HCT116 (cell line): ENCODE results near the gene BCKDHB. TPM values are rescaled to one million over a fixed set of nuclear protein-coding genes. Genes with fewer than 3 reads are reported as not detected.

Experiments used
- ATAC-seq: fragments of 200-7000 bp; cut with Tn5 transposase; 2 replicates; pipeline ENCODE4 v1.9.1; 2020; ENCODE audit warnings: mild to moderate bottlenecking, moderate library complexity
- BruUV-seq: library from RNA; stranded (reverse); fragments of 400-500 nt; replicated peaks from 2 replicates; lab custom pipeline; 2021; lab: Mats Ljungman, UMichigan
- CTCF ChIA-PET: fragments of 300-600 bp; sonication (Branson Sonifier 250); formaldehyde crosslinking; loops from one replicate; lab custom pipeline; 2021; ENCODE audit warnings: antibody characterized with exemption; lab: Charles Lee
- POLR2A ChIA-PET: fragments of 300-600, 350-600 bp; sonication (Branson Sonifier 250); formaldehyde crosslinking; loops from one replicate; lab custom pipeline; 2021; ENCODE audit warnings: antibody characterized with exemption; lab: Charles Lee
- RAD21 ChIA-PET, 2 experiments: fragments of 300-600 bp; sonication (Branson Sonifier 250); formaldehyde crosslinking; loops; one replicate each; lab custom pipeline; 2023; ENCODE audit warnings: low total read pairs in 2 of 2; ENCODE audit not compliant: uncharacterized antibody in 2 of 2, unreplicated experiment in 2 of 2, low non-redundant PET in 1 of 2; lab: Charles Lee
- DNase-seq: peaks from one replicate; pipeline ENCODE4 v3.0.0-alpha.2; 2010; ENCODE audit warnings: low read depth, low spot score
- H2AFZ ChIP-seq: fragments of 200-600 bp; shearing (Covaris generic), sonication (generic); 2 replicates; pipeline ENCODE4 v1.6.1; 2017; ENCODE audit warnings: low read depth, mixed run types, mixed read lengths, antibody characterized with exemption, low read length; ENCODE audit not compliant: poor library complexity, severe bottlenecking
- H3K27ac ChIP-seq: 2 replicates; pipeline ENCODE4 v1.5.1; 2012; ENCODE audit warnings: low read depth, low read length
- H3K27me3 ChIP-seq: fragments of 200-600 bp; sonication (generic); 2 replicates; pipeline ENCODE4 v1.6.1; 2016; ENCODE audit warnings: mixed run types, low read length, mixed read lengths; ENCODE audit not compliant: insufficient read depth
- H3K36me3 ChIP-seq, 2 experiments: fragments of 200-500 bp in 1 of 2; fragments of 200-600 bp in 1 of 2; sonication (Bioruptor generic) in 1 of 2; sonication (generic) in 1 of 2; 2 replicates each; pipeline versions ENCODE4 v1.5.1 to v1.6.1; 2014 to 2016; ENCODE audit warnings: low read length in 2 of 2, inconsistent platforms in 1 of 2, mixed read lengths in 1 of 2, mixed run types in 1 of 2; ENCODE audit not compliant: insufficient read depth in 2 of 2, control insufficient read depth in 1 of 2
- H3K4me1 ChIP-seq, 2 experiments: fragments of 200-600 bp in 1 of 2; sonication (generic) in 1 of 2; 2 replicates each; pipeline versions ENCODE4 v1.5.1 to v1.6.1; 2012 to 2017; ENCODE audit warnings: low read length in 2 of 2, inconsistent platforms in 1 of 2, mild to moderate bottlenecking in 1 of 2, mixed read lengths in 1 of 2, mixed run types in 1 of 2, moderate library complexity in 1 of 2; ENCODE audit not compliant: insufficient read depth in 2 of 2, control insufficient read depth in 1 of 2
- H3K4me2 ChIP-seq: fragments of 200-600 bp; sonication (generic); 2 replicates; pipeline ENCODE4 v1.6.1; 2017; ENCODE audit warnings: mixed run types, low read length, mixed read lengths
- H3K4me3 ChIP-seq, 2 experiments: fragments of 200-600 bp in 1 of 2; sonication (generic) in 1 of 2; replicated peaks in 1 of 2; 2 replicates each; pipeline ENCODE4 v1.5.1; 2011 to 2016; ENCODE audit warnings: low read length in 2 of 2, control low read depth in 1 of 2, low read depth in 1 of 2, mild to moderate bottlenecking in 1 of 2, mixed read lengths in 1 of 2, mixed run types in 1 of 2
- H3K79me2 ChIP-seq: fragments of 200-600 bp; sonication (generic); 2 replicates; pipeline ENCODE4 v1.6.1; 2017; ENCODE audit warnings: mild to moderate bottlenecking, mixed run types, low read length, moderate library complexity, mixed read lengths; ENCODE audit not compliant: insufficient read depth
- H3K9ac ChIP-seq: fragments of 200-600 bp; sonication (generic); 2 replicates; pipeline ENCODE4 v1.6.1; 2016; ENCODE audit warnings: low read length, mixed read lengths
- H3K9me2 ChIP-seq: fragments of 200-600 bp; sonication (generic), shearing (Covaris generic); 2 replicates; pipeline ENCODE4 v1.6.1; 2017; ENCODE audit warnings: mixed run types, mild to moderate bottlenecking, moderate library complexity; ENCODE audit not compliant: insufficient read depth
- H3K9me3 ChIP-seq, 2 experiments: fragments of 200-500 bp in 1 of 2; fragments of 200-600 bp in 1 of 2; sonication (Bioruptor generic) in 1 of 2; sonication (generic) in 1 of 2; 2 replicates each; pipeline ENCODE4 v1.6.1; 2014 to 2017; ENCODE audit warnings: low read length in 2 of 2, mixed read lengths in 2 of 2, inconsistent platforms in 1 of 2, low read depth in 1 of 2, mild to moderate bottlenecking in 1 of 2, mixed run types in 1 of 2, moderate library complexity in 1 of 2; ENCODE audit not compliant: control insufficient read depth in 1 of 2, insufficient read depth in 1 of 2
- H4K20me1 ChIP-seq: fragments of 200-600 bp; sonication (generic), shearing (Covaris generic); 2 replicates; pipeline ENCODE4 v1.6.1; 2017; ENCODE audit warnings: mixed run types, mild to moderate bottlenecking, moderate library complexity; ENCODE audit not compliant: insufficient read depth
- CEBPB ChIP-seq: IDR thresholded peaks from 2 replicates; pipeline ENCODE4 v1.6.1; 2012; ENCODE audit warnings: low read depth
- CTCF ChIP-seq, 3 experiments: fragments of 200-600 bp in 1 of 3; sonication (generic) in 1 of 3; IDR thresholded peaks in 2 of 3; conservative IDR thresholded peaks in 1 of 3; 2 replicates each; pipeline ENCODE4 v1.5.1; 2012 to 2017; ENCODE audit warnings: low read depth in 2 of 3, low read length in 2 of 3, antibody characterized with exemption in 1 of 3, borderline replicate concordance in 1 of 3, control low read depth in 1 of 3, mild to moderate bottlenecking in 1 of 3, mixed read lengths in 1 of 3, mixed run types in 1 of 3, moderate library complexity in 1 of 3; ENCODE audit not compliant: insufficient read depth in 1 of 3
- EGR1 ChIP-seq: IDR thresholded peaks from 2 replicates; pipeline ENCODE4 v1.6.1; 2012; ENCODE audit warnings: low read depth
- EZH2 ChIP-seq: fragments of 200-600 bp; sonication (generic); IDR thresholded peaks from 2 replicates; pipeline ENCODE4 v1.6.1; 2017; ENCODE audit warnings: antibody characterized with exemption, mixed run types
- EZH2phosphoT487 ChIP-seq: fragments of 200-600 bp; IDR thresholded peaks from 2 replicates; pipeline ENCODE4 v1.6.1; 2018; ENCODE audit warnings: antibody characterized with exemption, borderline replicate concordance
- FOSL1 ChIP-seq: IDR thresholded peaks from 2 replicates; pipeline ENCODE4 v1.6.1; 2012; ENCODE audit warnings: low read depth
- RAD21 ChIP-seq: IDR thresholded peaks from 2 replicates; pipeline ENCODE4 v1.6.1; 2012; ENCODE audit warnings: low read depth, mild to moderate bottlenecking
- REST ChIP-seq: IDR thresholded peaks from 2 replicates; pipeline ENCODE4 v1.6.1; 2012; ENCODE audit warnings: low read depth
- SRF ChIP-seq: IDR thresholded peaks from 2 replicates; pipeline ENCODE4 v1.6.1; 2012; ENCODE audit warnings: low read depth
- YY1 ChIP-seq: IDR thresholded peaks from 2 replicates; pipeline ENCODE4 v1.6.1; 2011; ENCODE audit warnings: low read length, low read depth, moderate library complexity, mild to moderate bottlenecking; ENCODE audit not compliant: insufficient replicate concordance; ENCODE audit errors: extremely low read depth
- ZFX ChIP-seq: fragments of 450-650 bp; IDR thresholded peaks from 2 replicates; pipeline ENCODE4 v1.6.1; 2017
- intact Hi-C: fragments of 100-400 bp; cut with micrococcal nuclease; formaldehyde crosslinking; loops from 2 replicates; pipeline ENCODE4 v1.10.0; 2022
- total RNA-seq: library from RNA; stranded (reverse); gene quantifications from one replicate; pipeline ENCODE4 v1.2.1, GENCODE V29; 2021; ENCODE audit not compliant: unreplicated experiment

Gene BCKDHB
- total RNA-seq, 1 experiment from 2014 or later: 11.2 TPM

- H3K4me3 ChIP-seq: no peak overlapping the region
- no peak overlapping the region for H3K27ac ChIP-seq
- ChIA-PET CTCF (interaction anchor here (0.6 kb wide), 1 partner anchor 959 kb away, joined by 5 read pairs; no protein-coding TSS in a partner anchor), RAD21 (no interaction called here), POLR2A (no interaction called here)
- BruUV-seq: no TSS peak
- no peaks in the 10 kb centered on the region for H3K27me3 ChIP-seq
- no peak for ATAC-seq
- no peak overlapping the region for H3K9ac ChIP-seq
- no peak for DNase-seq
- intact Hi-C loops: no loop called here
- peaks cover 11 to 14% of the 10 kb centered on the region in 2 experiments for H3K4me1 ChIP-seq
- H3K9me2 ChIP-seq: no peaks in the 10 kb centered on the region
- H3K79me2 ChIP-seq: no peaks in the 10 kb centered on the region
- no peak for TF ChIP-seq CEBPB
- no peak for TF ChIP-seq CTCF (IDR thresholded peaks at IDR 0.05 in 2 of 3, conservative IDR thresholded peaks at IDR 0.05 in 1 of 3; ENCODE audit: borderline replicate concordance in 1 of 3, insufficient read depth in 1 of 3, low read depth in 2 of 3, low read length in 2 of 3)
- TF ChIP-seq EZH2: no peak
- TF ChIP-seq YY1: no peak
- TF ChIP-seq ZFX: no peak
- no peak for TF ChIP-seq EGR1
- TF ChIP-seq FOSL1: no peak
- no peaks in the 10 kb centered on the region for H3K9me3 ChIP-seq
- no peak overlapping the region for H2AFZ ChIP-seq
- no peak overlapping the region for H3K4me2 ChIP-seq
- no peaks in the 10 kb centered on the region for H4K20me1 ChIP-seq
- H3K36me3 ChIP-seq: no peaks in the 10 kb centered on the region; a peak in 1 of 4 replicates
Measured at GRCh38 chr6:80129485-80129884, 23.0 kb downstream of the BCKDHB start.

- ChIA-PET CTCF (no interaction called here), POLR2A (no interaction called here), RAD21 (no interaction called here)
- no peaks in the 10 kb centered on the region for H3K27me3 ChIP-seq
- no peak overlapping the region for H3K27ac ChIP-seq
- no peaks in the 10 kb centered on the region; a peak in 1 of 4 replicates for H3K36me3 ChIP-seq
- H2AFZ ChIP-seq: no peak overlapping the region
- H3K4me3 ChIP-seq: no peak overlapping the region
- no TSS peak for BruUV-seq
- H3K9me3 ChIP-seq: no peaks in the 10 kb centered on the region
- ATAC-seq: peak; percentile 51; the same call in 1 of the 2 replicates
- no peaks in the 10 kb centered on the region for H4K20me1 ChIP-seq
- DNase-seq: peak; percentile 47
- H3K4me2 ChIP-seq: no peak overlapping the region
- H3K4me1 ChIP-seq: peaks cover 6 to 9% of the 10 kb centered on the region in 2 experiments
- H3K79me2 ChIP-seq: no peaks in the 10 kb centered on the region
- no peaks in the 10 kb centered on the region for H3K9me2 ChIP-seq
- intact Hi-C loops: loop anchor here (5.0 to 10.0 kb wide), 6 partner anchors 202 to 1872 kb away; partner anchors contain the start of gene TENT5A
- no peak overlapping the region for H3K9ac ChIP-seq
- peak; percentile 84 for TF ChIP-seq RAD21
- peak; percentile 28 to 64 (median 54); a peak in 4 of 6 replicates for TF ChIP-seq CTCF (IDR thresholded peaks at IDR 0.05 in 2 of 3, conservative IDR thresholded peaks at IDR 0.05 in 1 of 3; ENCODE audit: borderline replicate concordance in 1 of 3, insufficient read depth in 1 of 3, low read depth in 2 of 3, low read length in 2 of 3)
- TF ChIP-seq YY1: no peak
- TF ChIP-seq REST: no peak
- TF ChIP-seq SRF: no peak
- TF ChIP-seq EZH2phosphoT487: no peak
Measured at GRCh38 chr6:80133020-80133419, 26.5 kb downstream of the BCKDHB start.
